NCI-H2196 (cell line): ENCODE data around the gene ABLIM1.

Source experiments
- DNase-seq: peaks from one replicate; lab custom pipeline; 2025; ENCODE audit not compliant: unreplicated experiment; lab: John Stamatoyannopoulos, UW

The ABLIM1 gene

GRCh38 chr10:114548662-114549061, 109.4 kb downstream of the ABLIM1 start:
- peak; percentile 39 for DNase-seq

- DNase-seq, result no peak
Measured at GRCh38 chr10:114547514-114547913, 110.6 kb downstream of the ABLIM1 start.

DNA sequence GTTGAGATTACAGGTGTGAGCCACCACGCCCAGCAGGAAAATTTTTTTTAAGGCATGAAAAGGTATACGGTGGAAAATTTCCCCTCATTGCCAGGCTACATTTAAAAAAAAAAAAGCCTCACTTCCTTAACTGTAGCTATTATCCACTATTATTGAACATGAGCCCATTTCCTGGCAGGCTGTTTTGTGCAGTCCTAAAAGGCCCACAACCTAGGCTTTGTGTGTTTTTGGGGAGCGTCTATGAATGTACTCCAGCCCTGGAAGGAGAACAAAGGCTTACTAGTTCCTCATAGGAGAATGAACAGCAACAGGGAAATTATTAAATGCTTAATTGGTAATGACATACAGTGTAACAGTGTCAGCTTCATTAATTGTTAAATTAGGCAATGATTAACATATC, 111.0 kb downstream of the ABLIM1 start:
- no peak for DNase-seq

DNA sequence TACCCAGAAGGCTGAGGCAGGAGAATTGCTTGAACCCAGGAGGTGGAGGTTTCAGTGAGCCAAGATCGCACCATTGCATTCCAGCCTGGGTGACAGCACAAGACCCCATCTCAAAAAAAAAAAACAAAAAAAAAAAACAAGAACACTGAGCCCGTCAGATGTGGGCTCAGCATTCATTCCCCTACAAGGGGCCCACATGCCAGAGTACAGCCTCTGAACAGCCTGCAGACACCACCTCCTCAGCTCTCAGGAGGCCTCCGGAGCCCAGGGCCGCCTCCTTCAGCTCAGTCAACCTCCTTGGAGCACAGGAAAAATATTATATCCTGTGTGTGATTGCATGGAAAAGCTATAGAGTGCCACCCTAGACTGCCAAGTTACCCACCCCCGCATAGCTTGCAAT, 112.3 kb downstream of the ABLIM1 start:
- DNase-seq, result no peak

- DNase-seq, result no peak
Measured at GRCh38 chr10:114545071-114545470, 113.0 kb downstream of the ABLIM1 start.

DNA sequence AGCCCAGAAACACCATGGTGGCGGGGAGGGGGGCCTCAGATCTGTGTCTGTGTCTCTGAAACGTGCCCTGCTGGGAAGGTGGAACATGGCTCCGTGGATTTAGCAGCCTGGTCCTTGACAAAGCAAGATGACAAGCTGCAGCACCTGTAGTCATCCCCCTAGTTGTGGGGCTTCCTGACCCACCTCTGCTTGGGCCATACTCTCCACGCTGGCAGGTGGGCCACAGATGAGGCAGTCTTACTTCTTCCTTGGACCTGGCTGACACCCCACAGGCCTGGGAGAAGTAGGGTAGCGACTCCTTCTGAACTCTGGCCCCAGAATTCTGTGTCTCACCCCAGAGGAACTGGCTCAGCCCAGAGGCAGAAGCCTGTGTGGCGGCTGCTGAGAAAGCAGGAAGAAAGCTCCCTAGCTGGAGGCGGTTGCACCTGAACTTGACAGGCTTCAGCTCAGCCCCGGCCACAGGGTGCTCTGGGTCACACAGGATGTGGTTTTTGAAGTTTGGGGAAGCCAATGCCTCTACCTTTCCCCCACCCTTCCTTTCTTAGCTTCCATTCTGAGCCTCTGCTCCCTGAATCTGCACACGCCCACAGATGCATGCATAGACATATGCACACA, 113.9 kb downstream of the ABLIM1 start:
- no peak for DNase-seq

DNA sequence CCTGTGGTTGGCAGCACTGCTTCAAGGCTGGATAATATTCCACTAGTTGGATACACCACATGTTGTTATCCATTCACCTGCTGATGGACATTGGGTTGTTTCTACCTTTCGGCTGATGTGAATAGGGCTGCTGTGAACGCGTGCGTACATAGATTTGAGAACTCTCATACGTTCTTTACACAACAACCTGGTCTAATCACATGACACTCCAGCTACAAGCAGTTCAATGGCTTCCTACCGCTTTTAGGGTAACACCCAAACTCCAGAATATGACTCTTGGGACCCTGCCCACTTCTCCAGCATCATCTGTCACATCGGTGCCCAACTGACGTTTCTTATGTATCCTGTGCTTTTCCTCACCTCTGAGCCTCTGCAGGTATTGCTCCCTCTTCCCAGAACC, 114.6 kb downstream of the ABLIM1 start:
- no peak for DNase-seq

DNA sequence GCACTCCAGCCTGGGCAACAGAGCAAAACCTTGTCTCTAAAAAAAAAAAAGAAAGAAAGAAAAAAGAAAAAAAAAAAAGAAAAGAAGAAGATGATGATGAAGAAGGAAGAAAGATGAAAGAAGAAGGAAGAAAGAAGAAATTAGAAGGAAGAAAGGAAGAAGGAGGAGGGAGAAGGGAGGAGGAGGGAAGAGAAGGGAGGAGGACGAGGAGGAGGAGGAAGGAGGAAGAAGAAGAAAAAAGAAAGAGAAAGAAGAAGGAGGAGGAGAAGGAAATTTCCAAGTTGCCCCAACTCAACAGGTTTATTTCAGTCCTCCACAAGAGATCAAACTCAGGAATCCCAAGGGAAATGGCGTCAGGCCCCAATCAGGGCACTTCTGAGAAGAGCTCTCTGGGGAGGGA, 115.7 kb downstream of the ABLIM1 start:
- no peak for DNase-seq

DNA sequence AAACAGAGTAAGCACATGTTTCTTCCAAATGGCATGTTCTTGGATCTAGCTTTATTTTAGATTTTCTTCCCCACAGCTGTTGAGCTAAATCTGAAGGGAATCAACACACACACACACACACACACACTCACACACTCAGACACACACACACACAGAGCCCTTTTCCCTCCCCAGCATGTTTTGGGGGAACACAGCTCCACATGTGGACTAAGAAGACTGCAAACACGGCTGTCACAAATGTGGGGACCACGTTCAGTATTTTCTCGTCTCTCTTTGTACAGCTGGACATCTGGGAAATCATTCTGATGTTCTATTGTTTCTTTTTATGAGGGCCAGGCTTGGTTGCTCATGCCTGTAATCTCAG, 116.3 kb downstream of the ABLIM1 start:
- no peak for DNase-seq

DNA sequence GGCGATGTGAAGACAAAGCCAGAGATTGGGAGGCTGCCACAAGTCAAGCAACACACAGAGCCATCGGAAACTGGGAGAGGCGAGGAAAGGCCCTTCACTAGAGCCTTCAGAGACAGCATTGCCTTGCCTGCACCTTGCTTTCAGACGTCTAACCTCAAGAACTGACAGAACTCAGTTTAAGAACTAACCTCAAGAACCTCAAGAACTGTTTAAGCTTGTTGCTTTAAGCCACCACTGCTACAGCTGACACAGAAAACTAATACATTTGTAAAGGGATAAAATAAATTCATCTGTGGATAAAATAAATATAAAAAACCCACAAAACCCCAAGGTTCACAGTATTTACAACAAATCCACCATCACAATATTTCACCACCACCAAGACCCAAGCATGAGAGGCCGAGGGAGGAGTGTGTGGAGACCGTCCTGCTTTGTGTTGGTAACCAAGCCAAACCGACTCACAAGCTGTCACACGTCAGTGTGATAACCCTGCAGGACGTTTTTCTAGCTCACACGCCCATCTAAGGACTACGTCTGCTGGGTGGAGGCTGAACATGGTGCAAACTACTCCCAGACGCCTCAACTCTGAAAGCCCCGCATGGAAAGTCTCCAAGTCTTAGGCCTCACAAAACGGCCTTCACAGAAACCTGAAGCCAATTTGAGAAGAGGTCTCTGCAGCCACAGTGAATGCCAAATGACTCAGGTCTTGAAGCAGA, 116.8 kb downstream of the ABLIM1 start:
- no peak for DNase-seq

DNA sequence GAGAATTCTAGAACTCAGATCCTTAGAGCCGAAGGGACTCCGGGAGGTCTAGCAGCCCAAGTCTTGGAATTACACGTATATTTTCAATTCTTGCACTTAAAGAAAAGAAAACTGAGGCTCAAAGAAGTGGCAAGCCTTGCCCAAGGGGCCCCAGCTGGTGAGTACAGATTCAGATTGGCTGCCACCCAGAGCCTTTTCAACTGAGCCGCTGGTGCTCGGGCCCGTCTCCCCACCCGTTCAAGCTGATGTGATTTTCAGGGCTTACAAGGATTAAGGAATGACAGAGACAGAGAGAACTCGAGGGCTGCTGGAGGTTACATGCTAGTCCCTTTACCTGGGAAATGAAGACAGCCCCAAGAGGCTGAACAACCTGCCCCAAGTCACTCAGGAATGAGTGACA, 117.8 kb downstream of the ABLIM1 start:
- DNase-seq, result no peak

DNA sequence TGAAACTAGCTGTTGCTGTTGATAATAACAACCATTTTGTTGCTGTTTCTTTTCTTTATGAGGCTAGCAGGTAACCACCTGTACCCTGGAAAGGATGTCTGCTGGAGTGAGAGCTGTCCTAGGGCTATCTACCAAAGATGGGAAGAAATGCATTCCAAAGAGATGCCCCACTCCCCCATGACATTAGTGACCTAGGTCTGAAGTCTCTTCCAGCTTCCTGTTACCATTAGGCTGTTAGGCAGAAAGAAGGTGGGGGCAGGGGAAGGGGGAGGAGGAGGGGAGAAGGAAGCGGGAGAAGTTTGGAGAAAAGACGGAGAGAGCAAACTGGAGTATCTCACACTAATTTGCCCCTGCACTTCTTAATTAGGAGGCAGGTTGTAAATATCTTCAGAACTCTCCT, 118.5 kb downstream of the ABLIM1 start:
- DNase-seq, result no peak

DNA sequence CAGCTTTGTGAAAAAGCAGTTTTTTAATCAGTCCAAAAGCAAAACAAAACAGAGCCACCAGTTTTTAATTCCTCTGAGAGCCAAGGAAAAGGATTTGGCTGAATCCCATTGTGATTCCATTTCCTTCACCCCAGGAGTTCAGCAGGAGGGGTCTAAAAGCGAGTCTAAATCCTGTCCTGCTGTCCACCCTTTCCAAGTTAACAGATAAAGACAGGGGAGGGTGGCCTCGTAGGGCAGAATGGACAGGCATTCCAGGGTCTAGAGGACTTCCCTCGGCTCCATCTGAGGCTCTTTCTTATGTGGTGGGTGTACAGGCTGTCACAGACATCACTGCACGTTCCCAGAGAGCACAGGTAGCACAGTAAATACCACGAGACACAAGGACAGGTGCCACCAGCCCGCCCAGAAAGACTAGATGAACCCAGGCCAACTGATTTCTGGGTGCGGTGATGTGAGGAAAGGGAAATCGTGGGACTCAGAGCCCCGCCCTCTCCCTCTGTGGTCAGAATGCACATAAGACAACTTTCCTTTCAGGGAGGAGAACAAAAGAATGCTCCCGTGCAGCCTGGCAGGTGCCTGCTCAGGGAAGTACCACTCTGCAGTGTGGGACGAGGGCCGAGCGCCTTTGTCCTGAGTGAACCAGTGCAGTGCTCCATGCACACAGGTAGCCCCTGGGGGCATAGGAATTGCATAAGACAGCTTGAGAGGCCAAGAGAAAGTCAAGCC, 119.7 kb downstream of the ABLIM1 start:
- no peak for DNase-seq

GRCh38 chr10:114537736-114538135, 120.3 kb downstream of the ABLIM1 start:
- DNase-seq, result no peak

GRCh38 chr10:114534571-114534981, 123.5 kb downstream of the ABLIM1 start:
- DNase-seq, result no peak

- DNase-seq, result no peak
Measured at GRCh38 chr10:114532226-114532625, 125.8 kb downstream of the ABLIM1 start.

DNA sequence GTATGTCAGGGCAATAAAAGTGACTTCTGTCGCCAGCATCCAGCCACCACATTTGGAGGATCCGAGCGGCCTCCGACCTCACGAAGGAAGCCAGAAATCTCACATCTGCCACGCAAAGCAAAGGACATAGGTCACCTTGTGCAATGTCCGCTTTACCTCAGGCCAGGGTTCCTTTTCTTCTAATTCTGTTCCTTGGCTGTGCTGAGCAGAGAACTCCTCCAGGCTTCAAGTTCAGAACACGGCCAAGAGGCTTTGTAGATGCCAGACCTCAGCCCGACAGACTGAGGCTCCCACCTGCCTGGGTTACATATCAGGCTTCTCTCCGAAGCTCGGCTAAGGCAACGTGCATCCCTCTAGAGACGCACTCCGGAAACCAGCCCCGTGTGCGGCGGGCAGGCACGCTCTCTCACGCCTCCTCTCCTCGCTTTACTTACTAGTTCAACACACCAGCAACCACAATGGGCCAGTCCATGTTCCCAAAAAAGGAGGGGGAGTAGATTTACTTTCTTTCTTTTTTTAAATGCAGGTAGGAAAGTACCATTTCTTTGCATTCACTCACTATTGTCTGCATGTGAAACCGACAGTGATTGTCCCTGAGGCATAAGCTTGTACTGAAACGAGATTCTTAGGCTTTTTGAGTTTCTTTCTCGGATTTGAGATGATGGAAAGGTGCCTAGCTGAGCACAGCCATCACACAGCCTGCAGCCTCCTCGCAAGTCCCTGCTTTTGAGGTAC, 131.4 kb downstream of the ABLIM1 start:
- peak; percentile 38 for DNase-seq

GRCh38 chr10:114526126-114526503, 132.0 kb downstream of the ABLIM1 start:
- DNase-seq, result no peak

DNA sequence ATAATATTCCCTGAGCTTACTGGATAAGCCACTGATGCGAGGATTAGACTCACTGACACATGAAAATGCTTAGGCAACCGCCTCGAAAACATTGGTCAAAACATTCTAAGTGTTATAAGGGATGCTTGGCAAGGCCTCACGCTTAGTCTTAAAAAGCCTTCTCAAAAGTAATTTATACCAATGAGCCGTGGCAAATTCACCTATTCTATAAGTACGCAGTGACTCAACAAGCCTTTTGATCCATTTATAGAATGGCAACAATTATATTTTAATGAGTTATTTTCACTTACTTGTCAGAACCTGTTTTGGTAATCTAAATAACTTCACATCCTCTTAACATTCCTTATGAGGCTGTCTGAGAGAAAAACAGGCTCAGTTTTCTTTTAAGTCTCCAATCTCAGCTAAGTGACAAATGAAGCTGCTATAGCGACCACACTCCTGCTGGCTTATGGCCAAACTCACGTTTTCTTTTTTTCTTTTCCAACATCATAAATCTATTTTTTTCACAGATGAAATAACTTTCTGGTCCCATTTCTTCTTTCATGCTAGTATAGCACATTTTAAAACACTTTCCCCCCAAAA, 132.6 kb downstream of the ABLIM1 start:
- DNase-seq, result no peak

DNA sequence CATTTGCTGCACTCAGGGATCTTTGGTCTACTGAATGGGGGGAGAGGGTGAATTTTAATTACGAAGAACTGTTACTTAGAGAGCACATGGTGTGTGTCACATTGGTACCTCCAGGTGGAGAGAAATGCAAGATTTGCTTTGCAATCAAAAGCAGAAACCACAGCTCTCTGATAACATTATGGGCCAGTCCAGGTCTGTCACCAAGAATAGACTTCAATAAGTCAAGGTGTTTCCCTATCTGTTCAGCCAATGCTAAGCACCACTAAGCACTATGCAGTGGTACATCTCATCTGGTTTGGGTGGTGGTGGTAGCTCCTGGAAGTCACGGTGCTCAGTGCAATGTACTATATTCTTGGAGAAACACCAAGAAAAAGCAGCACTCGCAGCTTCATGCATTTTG, 134.2 kb downstream of the ABLIM1 start:
- no peak for DNase-seq

DNA sequence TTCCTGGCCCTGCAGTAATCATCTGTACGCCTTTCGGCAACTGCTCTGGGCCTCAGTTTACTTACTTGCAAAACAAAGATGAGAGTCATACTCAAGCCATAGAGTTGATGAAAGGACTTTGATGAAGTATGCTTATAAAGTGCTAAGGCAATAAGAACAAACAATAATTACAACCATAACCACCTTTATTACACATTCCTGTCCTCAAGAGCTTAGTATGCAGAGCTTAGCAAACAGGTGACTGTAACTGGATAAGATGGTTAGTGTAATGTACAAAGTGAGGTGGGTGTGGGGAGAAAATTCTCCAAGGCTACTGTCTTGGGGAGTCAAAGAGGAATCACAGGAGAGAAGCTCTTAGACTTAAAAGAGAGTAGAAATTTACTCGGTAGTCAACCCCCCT, 136.8 kb downstream of the ABLIM1 start:
- DNase-seq, result no peak
